ENCODE results near the gene BARX2. TPM values are rescaled to one million over a fixed set of nuclear protein-coding genes. Genes with fewer than 3 reads are reported as not detected.
"Not testable (repeated sequence)": the region's sequence is repeated elsewhere in the genome, so short reads cannot be mapped to it uniquely, and the experiment has no call there.

BARX2 gene
- 0.51 TPM in 1 of 2 replicates, not detected in the other for total RNA-seq (2014; rRNA removed; shearing (Covaris generic))

GRCh38 chr11:129375751-129376657 lies at the start of gene BARX2:
TSS of gene BARX2 (plus strand) at chr11:129375848. CDS start at chr11:129376036, 188 bp downstream.
- DNase-seq (ENCODE audit: low read depth) = peak; percentile 86

- DNase-seq (ENCODE audit: low read depth) = no peak
Measured at GRCh38 chr11:129326921-129327320, 48.7 kb upstream of the BARX2 start.

- DNase-seq (ENCODE audit: low read depth) = not testable (repeated sequence)
Measured at GRCh38 chr11:129327708-129328107, 47.9 kb upstream of the BARX2 start.

- no peak for DNase-seq (ENCODE audit: low read depth)
Measured at GRCh38 chr11:129328756-129329155, 46.9 kb upstream of the BARX2 start.

GRCh38 chr11:129331217-129331616 lies 44.4 kb upstream of the BARX2 start:
- DNase-seq (ENCODE audit: low read depth) = peak; percentile 11

GRCh38 chr11:129331871-129332274 lies 43.8 kb upstream of the BARX2 start:
- peak; percentile 78 for DNase-seq (ENCODE audit: low read depth)

- DNase-seq (ENCODE audit: low read depth) = no peak
Measured at GRCh38 chr11:129333873-129334272, 41.8 kb upstream of the BARX2 start.

- DNase-seq (ENCODE audit: low read depth) = not testable (repeated sequence)
Measured at GRCh38 chr11:129344301-129344940, 31.2 kb upstream of the BARX2 start.

- no peak for DNase-seq (ENCODE audit: low read depth)
Measured at GRCh38 chr11:129346916-129347315, 28.7 kb upstream of the BARX2 start.

- DNase-seq (ENCODE audit: low read depth) = no peak
Measured at GRCh38 chr11:129348813-129349212, 26.8 kb upstream of the BARX2 start.

GRCh38 chr11:129352676-129353075 lies 23.0 kb upstream of the BARX2 start:
- no peak for DNase-seq (ENCODE audit: low read depth)

GRCh38 chr11:129354691-129355090 lies 21.0 kb upstream of the BARX2 start:
- no peak for DNase-seq (ENCODE audit: low read depth)

- DNase-seq (ENCODE audit: low read depth) = no peak
Measured at GRCh38 chr11:129359748-129360147, 15.9 kb upstream of the BARX2 start.

GRCh38 chr11:129364143-129364654 lies 11.4 kb upstream of the BARX2 start:
- peak; percentile 92 for DNase-seq (ENCODE audit: low read depth)

- peak; percentile 23 for DNase-seq (ENCODE audit: low read depth)
Measured at GRCh38 chr11:129365816-129366215, 9.8 kb upstream of the BARX2 start.

- no peak for DNase-seq (ENCODE audit: low read depth)
Measured at GRCh38 chr11:129366737-129367597, 8.7 kb upstream of the BARX2 start.

GRCh38 chr11:129368889-129369672 lies 6.6 kb upstream of the BARX2 start:
- DNase-seq (ENCODE audit: low read depth) = no peak

- no peak for DNase-seq (ENCODE audit: low read depth)
Measured at GRCh38 chr11:129370715-129371114, 4.9 kb upstream of the BARX2 start.

- peak; percentile 18 for DNase-seq (ENCODE audit: low read depth)
Measured at GRCh38 chr11:129372609-129373488, 2.8 kb upstream of the BARX2 start.

GRCh38 chr11:129373489-129373953 lies 2.1 kb upstream of the BARX2 start:
- DNase-seq (ENCODE audit: low read depth) = peak; percentile 35
